ENCODE data around the gene ALDH1L1. TPM values are rescaled to one million over a fixed set of nuclear protein-coding genes. Genes with fewer than 3 reads are reported as not detected.
A peak's percentile ranks its signal among the peaks of the same experiment; 100 is the strongest.

The ALDH1L1 gene
- total RNA-seq, 2 experiments from 2014 or later = not detected

- ChIA-PET POLR2A (no interaction called here), CTCF (no interaction called here)
- DNase-seq = peak in 1 of 14 experiments; percentile 16
- Histone ChIP-seq H3K4me3 (ENCODE audit: low read length) (no peak overlapping the region), H3K9me3 (ENCODE audit: control insufficient read depth in 1 of 2, insufficient read depth in 1 of 2, low read length in 2 of 2) (no peaks in the 10 kb centered on the region), H3K27me3 (ENCODE audit: control insufficient read depth in 1 of 2, insufficient read depth in 2 of 2, low read length in 2 of 2) (no peaks in the 10 kb centered on the region), H3K27ac (ENCODE audit: low read depth in 1 of 2, low read length in 2 of 2) (no peak overlapping the region), H3K36me3 (ENCODE audit: insufficient read depth, low read length) (no peaks in the 10 kb centered on the region), H3K4me1 (ENCODE audit: insufficient read depth, low read length) (no peaks in the 10 kb centered on the region)
- TF ChIP-seq, protein P1, sequence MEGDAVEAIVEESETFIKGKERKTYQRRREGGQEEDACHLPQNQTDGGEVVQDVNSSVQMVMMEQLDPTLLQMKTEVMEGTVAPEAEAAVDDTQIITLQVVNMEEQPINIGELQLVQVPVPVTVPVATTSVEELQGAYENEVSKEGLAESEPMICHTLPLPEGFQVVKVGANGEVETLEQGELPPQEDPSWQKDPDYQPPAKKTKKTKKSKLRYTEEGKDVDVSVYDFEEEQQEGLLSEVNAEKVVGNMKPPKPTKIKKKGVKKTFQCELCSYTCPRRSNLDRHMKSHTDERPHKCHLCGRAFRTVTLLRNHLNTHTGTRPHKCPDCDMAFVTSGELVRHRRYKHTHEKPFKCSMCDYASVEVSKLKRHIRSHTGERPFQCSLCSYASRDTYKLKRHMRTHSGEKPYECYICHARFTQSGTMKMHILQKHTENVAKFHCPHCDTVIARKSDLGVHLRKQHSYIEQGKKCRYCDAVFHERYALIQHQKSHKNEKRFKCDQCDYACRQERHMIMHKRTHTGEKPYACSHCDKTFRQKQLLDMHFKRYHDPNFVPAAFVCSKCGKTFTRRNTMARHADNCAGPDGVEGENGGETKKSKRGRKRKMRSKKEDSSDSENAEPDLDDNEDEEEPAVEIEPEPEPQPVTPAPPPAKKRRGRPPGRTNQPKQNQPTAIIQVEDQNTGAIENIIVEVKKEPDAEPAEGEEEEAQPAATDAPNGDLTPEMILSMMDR (IDR thresholded peaks at IDR 0.05) = no peak
- H3K27ac Mint-ChIP-seq = no peak overlapping the region
- no peak overlapping the region for H3K4me3 Mint-ChIP-seq
- ATAC-seq (ENCODE audit: poor library complexity) = no peak
- no peaks in the 10 kb centered on the region for H3K9me3 Mint-ChIP-seq
- intact Hi-C loops (cut with DNase I, micrococcal nuclease) = no loop called here
- H3K36me3 Mint-ChIP-seq (ENCODE audit: low read depth) = no peaks in the 10 kb centered on the region
- H3K4me1 Mint-ChIP-seq (ENCODE audit: low read depth) = no peaks in the 10 kb centered on the region
- no peaks in the 10 kb centered on the region for H3K27me3 Mint-ChIP-seq
Measured at GRCh38 chr3:126125781-126126251, 54.6 kb downstream of the ALDH1L1 start.

DNA sequence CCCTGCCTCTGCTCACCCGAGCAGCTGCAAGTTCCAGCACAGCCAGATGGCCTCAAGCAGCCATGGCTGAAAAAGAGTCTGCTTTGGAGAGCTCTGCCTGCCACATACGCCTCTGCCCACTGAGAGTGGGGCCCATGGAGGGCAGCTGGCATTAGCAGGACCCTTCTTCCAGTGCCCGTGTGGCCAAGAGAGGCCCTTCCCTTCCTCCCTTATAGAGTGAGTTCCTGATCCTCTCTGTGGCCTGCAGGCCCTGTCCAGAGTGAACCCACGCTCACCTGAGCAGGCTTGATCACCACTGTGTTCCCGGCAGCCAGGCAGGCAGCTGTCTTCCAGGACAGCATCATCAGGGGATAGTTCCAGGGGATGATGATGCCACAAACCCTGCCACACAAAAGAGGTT, 55.0 kb downstream of the ALDH1L1 start:
- H3K27me3 Mint-ChIP-seq = no peaks in the 10 kb centered on the region
- H3K9me3 Mint-ChIP-seq = no peaks in the 10 kb centered on the region
- DNase-seq (peak in 1 of 14 experiments; percentile 4), ATAC-seq (ENCODE audit: poor library complexity) (no peak)
- ChIA-PET POLR2A (no interaction called here), CTCF (no interaction called here)
- H3K27me3 ChIP-seq (ENCODE audit: control insufficient read depth in 1 of 2, insufficient read depth in 2 of 2, low read length in 2 of 2) = no peaks in the 10 kb centered on the region
- no peak overlapping the region for H3K4me3 ChIP-seq (ENCODE audit: low read length)
- no peak overlapping the region for H3K27ac ChIP-seq (ENCODE audit: low read depth in 1 of 2, low read length in 2 of 2)
- intact Hi-C loops (cut with DNase I, micrococcal nuclease) = no loop called here
- no peaks in the 10 kb centered on the region for H3K4me1 Mint-ChIP-seq (ENCODE audit: low read depth)
- no peaks in the 10 kb centered on the region for H3K9me3 ChIP-seq (ENCODE audit: control insufficient read depth in 1 of 2, insufficient read depth in 1 of 2, low read length in 2 of 2)
- no peaks in the 10 kb centered on the region for H3K36me3 Mint-ChIP-seq (ENCODE audit: low read depth)
- H3K4me3 Mint-ChIP-seq = no peak overlapping the region
- TF ChIP-seq, protein P1 (IDR thresholded peaks at IDR 0.05) = no peak
- no peak overlapping the region for H3K27ac Mint-ChIP-seq
- no peaks in the 10 kb centered on the region for H3K36me3 ChIP-seq (ENCODE audit: insufficient read depth, low read length)
- no peaks in the 10 kb centered on the region for H3K4me1 ChIP-seq (ENCODE audit: insufficient read depth, low read length)

DNA sequence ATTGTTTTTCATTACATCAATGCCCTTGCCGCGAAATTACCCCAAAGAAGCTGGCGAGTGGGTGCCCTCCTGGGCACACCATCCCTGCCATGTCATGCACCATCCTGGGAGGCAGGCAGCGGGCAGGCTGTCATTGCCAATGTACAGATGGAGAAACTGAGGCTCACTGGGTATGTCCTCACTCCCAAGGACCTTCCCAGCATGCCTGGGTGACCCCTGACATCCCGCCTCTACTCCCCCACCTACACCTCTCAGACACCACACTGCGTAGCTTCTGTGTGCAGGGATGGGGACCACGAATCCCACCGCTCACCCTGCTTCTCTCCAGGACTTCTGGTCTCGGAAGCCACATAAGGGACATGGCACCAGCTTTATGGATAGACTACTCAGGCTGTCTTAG, 55.5 kb downstream of the ALDH1L1 start:
- H3K36me3 Mint-ChIP-seq (ENCODE audit: low read depth) = no peaks in the 10 kb centered on the region

More for the DNA sequence above, 55.5 kb downstream of the ALDH1L1 start:
- no peak for ATAC-seq (ENCODE audit: poor library complexity)
- intact Hi-C loops (cut with DNase I, micrococcal nuclease) = no loop called here
- Mint-ChIP-seq H3K4me1 (ENCODE audit: low read depth) (no peaks in the 10 kb centered on the region), H3K27me3 (no peaks in the 10 kb centered on the region), H3K27ac (no peak overlapping the region), H3K9me3 (no peaks in the 10 kb centered on the region), H3K4me3 (no peak overlapping the region)
- Histone ChIP-seq H3K4me1 (ENCODE audit: insufficient read depth, low read length) (no peaks in the 10 kb centered on the region), H3K27me3 (ENCODE audit: control insufficient read depth in 1 of 2, insufficient read depth in 2 of 2, low read length in 2 of 2) (no peaks in the 10 kb centered on the region), H3K4me3 (ENCODE audit: low read length) (no peak overlapping the region), H3K9me3 (ENCODE audit: control insufficient read depth in 1 of 2, insufficient read depth in 1 of 2, low read length in 2 of 2) (no peaks in the 10 kb centered on the region), H3K27ac (ENCODE audit: low read depth in 1 of 2, low read length in 2 of 2) (no peak overlapping the region), H3K36me3 (ENCODE audit: insufficient read depth, low read length) (no peaks in the 10 kb centered on the region)
- TF ChIP-seq, protein P1 (IDR thresholded peaks at IDR 0.05) = no peak
- POLR2A ChIA-PET = no interaction called here
- CTCF ChIA-PET = no interaction called here
- peak in 1 of 14 experiments; percentile 11 for DNase-seq

Measured in CD4-positive, alpha-beta T cell (primary cell).